GM19035 (cell line): Measurements from ENCODE around the gene FBXW8.
A peak's percentile ranks its signal among the peaks of the same experiment; 100 is the strongest.

Experiments
- ATAC-seq: cut with Tn5 transposase; IDR thresholded peaks from one replicate; pipeline ENCODE4 v1.9.1; 2021; ENCODE audit not compliant: unreplicated experiment

Gene FBXW8

DNA sequence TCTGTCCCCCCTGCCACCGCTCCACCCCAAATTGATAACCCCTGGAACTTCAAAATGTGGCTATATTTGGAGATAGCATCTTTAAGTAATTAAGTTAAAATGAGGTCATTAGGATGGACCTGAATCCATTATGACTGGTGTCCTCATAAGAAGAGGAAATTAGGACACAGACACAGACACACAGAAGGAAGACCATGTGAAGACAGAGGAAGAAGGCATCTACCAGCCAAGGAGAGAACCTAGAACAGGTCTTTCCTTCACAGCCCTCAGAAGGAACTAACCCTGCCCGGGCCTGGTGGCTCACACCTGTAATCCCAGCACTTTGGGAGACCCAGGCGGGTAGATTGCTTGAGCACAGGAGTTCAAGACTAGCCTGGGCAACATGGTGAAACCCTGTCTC, 25.9 kb upstream of the FBXW8 start:
- no peak for ATAC-seq

GRCh38 chr12:116885491-116885890, 25.3 kb upstream of the FBXW8 start:
- no peak for ATAC-seq

DNA sequence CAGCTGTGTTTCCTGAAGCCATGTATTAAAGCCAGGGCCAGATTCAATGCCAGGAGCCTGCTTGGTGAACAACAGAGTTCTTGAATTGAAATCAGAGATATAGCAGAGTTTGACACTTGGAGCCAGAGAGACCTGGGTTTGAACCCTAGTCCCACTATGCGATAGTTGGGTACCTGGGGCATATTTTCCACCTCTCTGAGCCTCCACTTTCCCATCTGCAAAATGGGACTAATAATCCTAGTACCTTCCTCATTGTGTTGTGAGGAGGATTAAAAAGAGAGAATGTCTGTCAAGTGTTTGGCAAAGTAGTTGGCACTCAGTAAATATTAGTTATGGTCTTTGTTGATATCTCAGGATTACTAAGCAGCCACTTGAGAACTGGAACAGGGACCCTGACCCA, 23.5 kb upstream of the FBXW8 start:
- no peak for ATAC-seq

GRCh38 chr12:116887897-116888296, 22.9 kb upstream of the FBXW8 start:
- no peak for ATAC-seq

- ATAC-seq, result no peak
Observed at GRCh38 chr12:116890330-116890729, 20.4 kb upstream of the FBXW8 start.

- no peak for ATAC-seq
Observed at GRCh38 chr12:116891019-116891418, 19.7 kb upstream of the FBXW8 start.

DNA sequence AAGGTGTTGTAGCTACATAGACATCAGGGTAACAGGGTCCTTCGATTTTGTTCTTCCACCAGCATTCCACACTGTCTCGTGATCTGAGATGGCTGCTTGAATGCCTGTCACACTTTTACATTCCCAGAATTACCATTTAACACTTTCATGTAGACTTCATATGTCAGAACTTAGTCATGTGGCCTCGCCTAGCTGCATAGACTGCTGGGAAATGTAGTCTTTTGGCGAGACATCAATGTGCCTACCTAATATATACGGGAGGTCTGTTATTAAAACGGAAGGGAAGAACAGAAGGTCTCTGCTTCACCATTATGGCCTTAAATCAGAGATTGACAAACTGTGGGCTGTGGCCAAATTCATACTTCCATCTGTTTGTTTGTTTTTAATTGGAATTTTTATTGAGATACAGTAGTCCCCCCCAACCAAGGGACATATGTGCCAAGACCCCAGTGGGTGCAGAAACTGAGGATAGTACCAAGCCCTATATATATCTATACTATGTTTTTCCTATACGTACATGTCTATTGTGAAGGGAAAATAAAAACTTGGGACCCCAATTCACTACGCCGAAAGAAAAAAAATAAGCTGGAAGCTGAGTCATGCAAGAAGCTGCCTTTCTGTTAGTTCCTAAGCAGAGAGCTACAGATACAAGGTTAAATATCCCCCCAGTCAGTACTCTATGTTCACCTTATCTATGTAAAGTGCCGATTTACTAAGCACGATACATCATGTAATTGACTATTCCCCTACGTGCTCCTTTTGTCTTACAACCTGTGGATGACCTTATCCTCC, 18.2 kb upstream of the FBXW8 start:
- ATAC-seq, result no peak

- ATAC-seq, result no peak
Observed at GRCh38 chr12:116894913-116895312, 15.8 kb upstream of the FBXW8 start.

- ATAC-seq, result no peak
Observed at GRCh38 chr12:116896411-116896924, 14.3 kb upstream of the FBXW8 start.

- ATAC-seq, result no peak
Observed at GRCh38 chr12:116897476-116897875, 13.3 kb upstream of the FBXW8 start.

- ATAC-seq, result no peak
Observed at GRCh38 chr12:116898669-116899068, 12.1 kb upstream of the FBXW8 start.

GRCh38 chr12:116901612-116902011, 9.1 kb upstream of the FBXW8 start:
- ATAC-seq, result no peak

- ATAC-seq, result no peak
Observed at GRCh38 chr12:116903818-116904217, 6.9 kb upstream of the FBXW8 start.

- no peak for ATAC-seq
Observed at GRCh38 chr12:116906285-116906684, 4.5 kb upstream of the FBXW8 start.

DNA sequence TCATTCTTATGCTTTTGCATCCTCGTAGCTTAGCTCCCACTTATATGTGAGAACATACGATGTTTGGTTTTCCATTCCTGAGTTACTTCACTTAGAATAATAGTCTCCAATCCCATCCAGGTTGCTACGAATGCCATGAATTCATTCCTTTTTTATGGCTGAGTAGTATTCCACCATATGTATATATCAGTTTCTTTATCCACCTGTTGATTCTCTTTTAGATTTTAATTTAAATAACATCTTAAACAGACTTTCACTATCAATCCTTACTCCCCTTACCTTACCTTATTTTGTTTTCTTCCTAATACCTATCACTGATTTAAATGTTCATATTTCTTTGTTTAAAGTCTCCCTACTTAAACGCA, 488 bp upstream of the FBXW8 start:
- ATAC-seq, result no peak

GRCh38 chr12:116915326-116915725, 4.6 kb downstream of the FBXW8 start:
- no peak for ATAC-seq

DNA sequence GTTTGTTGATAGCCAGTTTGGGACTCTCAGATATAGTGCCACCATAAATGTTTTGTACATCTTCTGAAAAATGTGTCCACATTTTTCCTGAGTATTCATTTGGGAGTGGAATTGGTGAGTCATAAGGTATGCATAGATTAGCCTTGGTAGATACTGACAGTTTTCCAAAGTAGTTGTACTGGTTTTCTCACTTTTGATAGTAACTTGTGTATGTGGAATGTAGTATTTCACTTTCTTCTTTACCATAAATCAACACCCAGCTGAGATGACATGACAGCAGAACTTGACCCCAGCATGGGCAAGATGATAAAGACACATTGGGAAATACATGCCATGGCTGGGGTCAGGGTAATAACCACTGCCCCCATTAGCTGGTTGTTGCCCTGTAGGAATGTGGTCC, 5.4 kb downstream of the FBXW8 start:
- ATAC-seq, result no peak

DNA sequence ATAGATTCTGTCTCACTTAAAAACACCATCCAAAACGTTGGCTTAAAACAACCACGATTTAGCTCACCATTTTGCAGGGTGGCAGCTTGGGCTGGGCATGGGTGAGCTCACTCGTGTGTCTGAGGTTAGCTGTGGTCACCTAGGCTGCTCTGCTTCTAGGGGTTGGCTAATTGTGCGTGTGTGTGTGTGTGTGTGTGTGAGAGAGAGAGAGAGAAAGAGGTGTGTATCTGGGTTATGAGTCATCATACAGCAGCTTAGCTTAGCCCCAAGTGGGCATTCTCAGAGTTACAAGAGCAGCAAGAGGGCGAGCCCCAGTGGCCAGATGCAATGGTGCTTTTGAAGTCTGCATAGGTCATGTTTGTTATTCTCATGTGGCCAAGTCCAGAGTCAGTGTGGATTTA, 6.0 kb downstream of the FBXW8 start:
- ATAC-seq, result peak; percentile 97

GRCh38 chr12:116918464-116918863, 7.7 kb downstream of the FBXW8 start:
- ATAC-seq, result no peak

DNA sequence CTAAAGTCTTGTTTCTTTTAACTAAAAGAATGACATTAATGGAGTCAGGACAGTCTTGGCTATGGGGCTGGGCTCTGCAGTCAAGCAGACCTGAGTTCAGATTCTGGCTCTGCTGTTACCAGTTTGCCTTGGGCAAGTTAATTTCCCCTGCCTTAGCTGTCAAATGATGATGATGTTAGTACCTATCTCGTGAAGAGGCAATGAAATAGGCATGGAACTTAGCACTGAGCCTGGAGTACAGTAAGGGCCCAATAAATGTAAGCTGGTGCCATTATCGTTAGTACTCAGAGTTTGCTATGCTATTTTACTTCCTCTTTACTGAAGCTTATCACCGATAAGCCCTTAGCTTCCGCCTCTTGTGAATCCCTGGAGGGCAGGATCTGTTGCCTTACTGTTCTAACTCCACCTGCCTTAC, 8.5 kb downstream of the FBXW8 start:
- no peak for ATAC-seq

- ATAC-seq, result no peak
Observed at GRCh38 chr12:116919706-116920485, 9.1 kb downstream of the FBXW8 start.

GRCh38 chr12:116920939-116921338, 10.2 kb downstream of the FBXW8 start:
- ATAC-seq, result no peak
